ENCODE results near the gene DNTT. TPM values are rescaled to one million over a fixed set of nuclear protein-coding genes. Genes with fewer than 3 reads are reported as not detected.

The DNTT gene
- total and polyA plus RNA-seq, 3 donors from 2014 or later = 0.31 to 0.94 TPM; not detected in 1

DNA sequence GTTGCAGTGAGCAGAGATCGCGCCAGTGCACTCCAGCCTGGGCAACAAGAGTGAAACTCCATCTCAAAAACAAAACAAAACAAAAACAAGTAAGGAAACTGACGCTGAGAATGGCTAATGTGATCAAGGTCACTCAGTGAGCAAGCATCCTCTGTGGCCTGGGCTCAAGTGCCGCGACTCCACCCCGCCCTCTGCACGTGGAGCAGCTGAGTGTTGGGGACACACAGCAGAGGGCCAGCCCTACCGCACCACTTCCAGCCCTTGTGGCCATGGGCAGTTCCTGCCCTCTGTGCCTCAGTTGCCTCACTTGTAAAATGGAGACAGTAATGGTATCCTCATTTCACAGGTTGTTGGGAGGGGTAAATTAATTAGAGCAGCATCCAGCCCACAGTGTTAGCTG, 75.5 kb downstream of the DNTT start:
- H3K4me1 ChIP-seq = no peaks in the 10 kb centered on the region
- no peaks in the 10 kb centered on the region for H3K36me3 ChIP-seq (ENCODE audit: low read depth, missing control alignments)
- WGBS, 2 donors = 73 to 77% methylated on average over 8 of the region's 8 CpGs
- no peaks in the 10 kb centered on the region for H3K9me3 ChIP-seq
- H3K27me3 ChIP-seq = no peaks in the 10 kb centered on the region
- intact Hi-C loops (cut with DNase I; ENCODE audit: low total_unique reads) = no loop called here
- no peak for TF ChIP-seq POLR2A (IDR thresholded peaks at IDR 0.05)
- TF ChIP-seq, protein P1, sequence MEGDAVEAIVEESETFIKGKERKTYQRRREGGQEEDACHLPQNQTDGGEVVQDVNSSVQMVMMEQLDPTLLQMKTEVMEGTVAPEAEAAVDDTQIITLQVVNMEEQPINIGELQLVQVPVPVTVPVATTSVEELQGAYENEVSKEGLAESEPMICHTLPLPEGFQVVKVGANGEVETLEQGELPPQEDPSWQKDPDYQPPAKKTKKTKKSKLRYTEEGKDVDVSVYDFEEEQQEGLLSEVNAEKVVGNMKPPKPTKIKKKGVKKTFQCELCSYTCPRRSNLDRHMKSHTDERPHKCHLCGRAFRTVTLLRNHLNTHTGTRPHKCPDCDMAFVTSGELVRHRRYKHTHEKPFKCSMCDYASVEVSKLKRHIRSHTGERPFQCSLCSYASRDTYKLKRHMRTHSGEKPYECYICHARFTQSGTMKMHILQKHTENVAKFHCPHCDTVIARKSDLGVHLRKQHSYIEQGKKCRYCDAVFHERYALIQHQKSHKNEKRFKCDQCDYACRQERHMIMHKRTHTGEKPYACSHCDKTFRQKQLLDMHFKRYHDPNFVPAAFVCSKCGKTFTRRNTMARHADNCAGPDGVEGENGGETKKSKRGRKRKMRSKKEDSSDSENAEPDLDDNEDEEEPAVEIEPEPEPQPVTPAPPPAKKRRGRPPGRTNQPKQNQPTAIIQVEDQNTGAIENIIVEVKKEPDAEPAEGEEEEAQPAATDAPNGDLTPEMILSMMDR (IDR thresholded peaks at IDR 0.05) = no peak
- DNase-seq = no peak
- H3K4me3 ChIP-seq = no peak overlapping the region
- no peak overlapping the region for H3K27ac ChIP-seq

DNA sequence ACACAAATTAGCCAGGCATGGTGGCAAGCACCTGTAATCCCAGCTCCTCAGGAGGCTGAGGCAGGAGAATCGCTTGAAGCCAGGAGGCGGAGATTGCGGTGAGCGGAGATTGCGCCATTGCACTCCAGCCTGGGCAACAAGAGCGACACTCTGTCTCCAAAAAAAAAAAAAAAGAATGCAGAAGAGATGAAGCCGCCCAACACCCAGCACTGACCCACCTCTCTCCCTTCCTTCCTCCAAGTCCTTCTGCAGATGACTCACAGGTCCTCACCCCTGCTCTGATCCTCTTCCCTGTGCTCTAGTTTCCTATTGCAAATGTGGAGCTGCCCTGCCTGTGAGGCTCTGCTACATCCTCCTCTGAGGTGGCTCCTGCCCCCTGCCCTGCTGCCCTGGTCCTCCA, 76.6 kb downstream of the DNTT start:
- H3K27me3 ChIP-seq = no peaks in the 10 kb centered on the region
- intact Hi-C loops (cut with DNase I; ENCODE audit: low total_unique reads) = no loop called here
- H3K36me3 ChIP-seq (ENCODE audit: low read depth, missing control alignments) = no peaks in the 10 kb centered on the region
- H3K4me3 ChIP-seq = no peak overlapping the region
- no peaks in the 10 kb centered on the region for H3K9me3 ChIP-seq
- DNase-seq = no peak
- H3K4me1 ChIP-seq = no peaks in the 10 kb centered on the region
- WGBS, 2 donors = 89 to 94% methylated on average over 7 of the region's 7 CpGs
- H3K27ac ChIP-seq = no peak overlapping the region
- TF ChIP-seq POLR2A (IDR thresholded peaks at IDR 0.05) = no peak
- TF ChIP-seq, protein P1 (IDR thresholded peaks at IDR 0.05) = no peak

DNA sequence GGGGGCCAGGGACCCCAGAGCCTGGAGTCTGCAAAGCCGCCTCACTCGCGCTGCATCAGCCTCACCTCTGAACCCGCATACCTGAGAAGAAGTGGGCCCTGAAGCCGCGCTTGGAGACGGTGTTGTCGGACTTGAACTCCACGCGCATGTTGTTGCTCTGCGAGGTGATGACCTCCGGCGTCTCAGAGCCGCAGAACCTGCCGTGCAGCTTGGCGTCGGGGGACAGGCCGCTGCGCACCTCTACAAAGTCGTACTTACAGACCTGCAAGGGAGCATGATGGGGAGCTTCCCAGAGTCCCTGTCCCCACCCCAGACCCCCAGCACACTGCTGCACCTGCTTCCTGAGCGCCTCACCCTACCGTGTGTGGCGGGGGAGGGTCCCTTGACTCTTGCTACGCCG, 80.3 kb downstream of the DNTT start:
- no peaks in the 10 kb centered on the region for H3K9me3 ChIP-seq
- no peak overlapping the region for H3K4me3 ChIP-seq
- intact Hi-C loops (cut with DNase I; ENCODE audit: low total_unique reads) = no loop called here
- TF ChIP-seq POLR2A (IDR thresholded peaks at IDR 0.05) = no peak
- TF ChIP-seq, protein P1 (IDR thresholded peaks at IDR 0.05) = no peak
- H3K27ac ChIP-seq = no peak overlapping the region
- DNase-seq = no peak
- H3K27me3 ChIP-seq = no peaks in the 10 kb centered on the region
- H3K4me1 ChIP-seq = no peaks in the 10 kb centered on the region
- WGBS, 2 donors = 47 to 73% methylated on average over 5 to 25 of the region's 25 CpGs
- no peaks in the 10 kb centered on the region for H3K36me3 ChIP-seq (ENCODE audit: low read depth, missing control alignments)

DNA sequence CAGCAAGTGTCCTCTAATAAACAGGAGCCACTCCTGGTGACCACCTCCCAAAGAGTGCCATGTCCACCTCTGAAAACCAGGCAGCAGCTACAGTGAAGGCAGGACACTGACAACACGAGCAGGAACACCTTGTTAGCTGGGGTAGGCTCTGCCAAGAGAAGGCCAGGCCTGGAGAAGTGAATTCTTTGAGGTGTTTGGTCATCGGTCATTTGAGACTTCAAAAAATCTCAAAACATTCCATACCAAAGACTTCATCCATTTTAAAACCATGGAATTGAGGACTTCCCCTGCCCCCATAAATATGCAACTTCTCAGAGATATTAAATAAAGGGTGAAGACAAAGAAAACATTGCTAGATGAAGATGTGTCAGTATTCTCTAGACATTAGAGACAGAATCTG, 82.9 kb downstream of the DNTT start:
- Histone ChIP-seq H3K36me3 (ENCODE audit: low read depth, missing control alignments) (no peaks in the 10 kb centered on the region), H3K27me3 (no peaks in the 10 kb centered on the region), H3K4me1 (no peaks in the 10 kb centered on the region), H3K27ac (no peak overlapping the region), H3K4me3 (no peak overlapping the region), H3K9me3 (no peaks in the 10 kb centered on the region)
- DNase-seq = no peak
- no peak for TF ChIP-seq POLR2A (IDR thresholded peaks at IDR 0.05)
- TF ChIP-seq, protein P1 (IDR thresholded peaks at IDR 0.05) = no peak
- intact Hi-C loops (cut with DNase I; ENCODE audit: low total_unique reads) = no loop called here
- 91 to 93% methylated on average over 2 of the region's 2 CpGs for WGBS, 2 donors

- Histone ChIP-seq H3K4me3 (no peak overlapping the region), H3K4me1 (no peaks in the 10 kb centered on the region), H3K36me3 (ENCODE audit: low read depth, missing control alignments) (no peaks in the 10 kb centered on the region), H3K9me3 (no peaks in the 10 kb centered on the region), H3K27me3 (no peaks in the 10 kb centered on the region), H3K27ac (no peak overlapping the region)
- DNase-seq = no peak
- WGBS, 2 donors = 74 to 77% methylated on average over 7 of the region's 7 CpGs
- TF ChIP-seq POLR2A (IDR thresholded peaks at IDR 0.05) = no peak
- TF ChIP-seq, protein P1 (IDR thresholded peaks at IDR 0.05) = no peak
- intact Hi-C loops (cut with DNase I; ENCODE audit: low total_unique reads) = no loop called here
These were observed 83.4 kb downstream of the DNTT start for GRCh38 chr10:96387601-96388000.

Measured in testis (tissue), 3 donors.